Liver (tissue), 9 donors: ENCODE data around the gene AGPAT4. TPM values are rescaled to one million over a fixed set of nuclear protein-coding genes. Genes with fewer than 3 reads are reported as not detected.

Experiments used
- DNase-seq: peaks from one replicate; pipeline ENCODE4 v3.0.0-alpha.2; 2017; ENCODE audit warnings: low spot score
- H3K27ac ChIP-seq, 2 donors: one replicate each; pipeline ENCODE4 v1.7.0; 2013; ENCODE audit warnings: inconsistent platforms in 2 of 2, low read length in 2 of 2, control low read depth in 1 of 2, low read depth in 1 of 2, mild to moderate bottlenecking in 1 of 2
- H3K27me3 ChIP-seq, 4 donors: one replicate each; pipeline versions ENCODE4 v1.6.1 to v1.7.0; 2013; ENCODE audit warnings: low read length in 3 of 4, inconsistent platforms in 1 of 4, mild to moderate bottlenecking in 1 of 4, moderate library complexity in 1 of 4; ENCODE audit not compliant: control insufficient read depth in 4 of 4, insufficient read depth in 4 of 4
- H3K36me3 ChIP-seq, 4 donors: one replicate each; pipeline versions ENCODE4 v1.6.1 to v1.7.0; 2013; ENCODE audit warnings: low read length in 3 of 4, mild to moderate bottlenecking in 3 of 4, low read depth in 1 of 4, moderate library complexity in 1 of 4; ENCODE audit not compliant: control insufficient read depth in 4 of 4, insufficient read depth in 3 of 4
- H3K4me1 ChIP-seq, 4 donors: one replicate each; pipeline versions ENCODE4 v1.6.1 to v1.7.0; 2013; ENCODE audit warnings: low read length in 3 of 4, mild to moderate bottlenecking in 3 of 4, moderate library complexity in 1 of 4; ENCODE audit not compliant: control insufficient read depth in 4 of 4, insufficient read depth in 4 of 4
- H3K4me3 ChIP-seq, 3 donors: one replicate each; pipeline versions ENCODE4 v1.6.1 to v1.7.0; 2013; ENCODE audit warnings: low read length in 3 of 3, control low read depth in 1 of 3, low read depth in 1 of 3, mild to moderate bottlenecking in 1 of 3
- H3K9ac ChIP-seq, 2 donors: one replicate each; pipeline ENCODE4 v1.7.0; 2013; ENCODE audit warnings: low read length in 2 of 2, mild to moderate bottlenecking in 2 of 2, moderate library complexity in 2 of 2, control low read depth in 1 of 2, low read depth in 1 of 2
- H3K9me3 ChIP-seq, 4 donors: one replicate each; pipeline versions ENCODE4 v1.6.1 to v1.7.0; 2013; ENCODE audit warnings: low read length in 3 of 4; ENCODE audit not compliant: control insufficient read depth in 4 of 4
- ATF3 ChIP-seq: IDR thresholded peaks from 2 replicates; pipeline ENCODE4 v1.6.1; 2016; ENCODE audit warnings: antibody characterized with exemption
- CTCF ChIP-seq: fragments of 150-350 bp; IDR thresholded peaks from 2 replicates; pipeline ENCODE4 v1.5.1; 2017; ENCODE audit warnings: improper control_type of control experiment, low read depth, low read length; ENCODE audit not compliant: missing input control
- EGR1 ChIP-seq, 2 donors: IDR thresholded peaks; 2 replicates each; pipeline ENCODE4 v1.6.1; 2016 to 2018; ENCODE audit warnings: antibody characterized with exemption in 2 of 2, low read depth in 2 of 2
- FOXA1 ChIP-seq: IDR thresholded peaks from 2 replicates; pipeline ENCODE4 v1.6.1; 2016; ENCODE audit warnings: antibody characterized with exemption
- FOXA2 ChIP-seq: IDR thresholded peaks from 2 replicates; pipeline ENCODE4 v1.6.1; 2016; ENCODE audit warnings: antibody characterized with exemption
- GABPA ChIP-seq, 2 donors: IDR thresholded peaks in 1 of 2; conservative IDR thresholded peaks in 1 of 2; 2 replicates each; pipeline ENCODE4 v1.6.1; 2016; ENCODE audit warnings: antibody characterized with exemption in 2 of 2, mild to moderate bottlenecking in 1 of 2, moderate library complexity in 1 of 2
- HNF4A ChIP-seq, 2 donors: conservative IDR thresholded peaks; 2 replicates each; pipeline ENCODE4 v1.6.1; 2016; ENCODE audit warnings: antibody characterized with exemption in 2 of 2, mild to moderate bottlenecking in 2 of 2
- HNF4G ChIP-seq: IDR thresholded peaks from 2 replicates; pipeline ENCODE4 v1.6.1; 2016; ENCODE audit warnings: antibody characterized with exemption
- JUND ChIP-seq, 2 donors: IDR thresholded peaks; 2 replicates each; pipeline ENCODE4 v1.6.1; 2016; ENCODE audit warnings: antibody characterized with exemption in 2 of 2
- MAX ChIP-seq: IDR thresholded peaks from 2 replicates; pipeline ENCODE4 v1.6.1; 2016; ENCODE audit warnings: antibody characterized with exemption
- NR2F2 ChIP-seq: IDR thresholded peaks from 2 replicates; pipeline ENCODE4 v1.6.1; 2016; ENCODE audit warnings: antibody characterized with exemption
- REST ChIP-seq: IDR thresholded peaks from 2 replicates; pipeline ENCODE4 v1.6.1; 2016; ENCODE audit warnings: antibody characterized with exemption, mild to moderate bottlenecking
- RXRA ChIP-seq, 2 donors: IDR thresholded peaks; 2 replicates each; pipeline ENCODE4 v1.6.1; 2017 to 2018; ENCODE audit warnings: antibody characterized with exemption in 2 of 2, mild to moderate bottlenecking in 1 of 2
- SP1 ChIP-seq: IDR thresholded peaks from 2 replicates; pipeline ENCODE4 v1.6.1; 2018; ENCODE audit warnings: antibody characterized with exemption, mild to moderate bottlenecking
- TAF1 ChIP-seq: conservative IDR thresholded peaks from 2 replicates; pipeline ENCODE4 v1.6.1; 2016; ENCODE audit warnings: antibody characterized with exemption, mild to moderate bottlenecking
- YY1 ChIP-seq: IDR thresholded peaks from 2 replicates; pipeline ENCODE4 v1.6.1; 2016; ENCODE audit warnings: antibody characterized with exemption, mild to moderate bottlenecking
- WGBS: extraction: QIAGEN DNeasy Blood & Tissue Kit; methylation state at CpG from one replicate; pipeline ENCODE4 v1.1.7; 2013; 5-methylcytosine and 5-hydroxymethylcytosine counted together
- polyA plus RNA-seq, 2 donors: library from polyadenylated mRNA; stranded (reverse) in 1 of 2; unstranded in 1 of 2; fragments of 200-250 nt in 1 of 2; fragments of >200 nt in 1 of 2; fragmentation: Nextera tagmentation in 1 of 2; extraction: Ambion mirVana in 1 of 2; gene quantifications; one replicate each; pipeline versions ENCODE4 v1.2.1 to v1.2.3, GENCODE V29; 2013 to 2015
- total RNA-seq, 2 donors: library from RNA; depleted of rRNA; stranded (reverse); fragments of >200 nt; gene quantifications; one replicate each; pipeline ENCODE4 v1.2.3, GENCODE V29; 2014
- TF ChIP-seq, protein P1 (sequence below): IDR thresholded peaks from 2 replicates; pipeline ENCODE4 v1.6.1; 2016; ENCODE audit warnings: antibody characterized with exemption
- donor health status: healthy.
- donor health status: healthy.
- donor health status: healthy.
- donor health status: healthy.
- donor health status: healthy.

Gene AGPAT4
- total and polyA plus RNA-seq, 4 donors, result 0.44 to 17.5 (median 0.69) TPM

DNA sequence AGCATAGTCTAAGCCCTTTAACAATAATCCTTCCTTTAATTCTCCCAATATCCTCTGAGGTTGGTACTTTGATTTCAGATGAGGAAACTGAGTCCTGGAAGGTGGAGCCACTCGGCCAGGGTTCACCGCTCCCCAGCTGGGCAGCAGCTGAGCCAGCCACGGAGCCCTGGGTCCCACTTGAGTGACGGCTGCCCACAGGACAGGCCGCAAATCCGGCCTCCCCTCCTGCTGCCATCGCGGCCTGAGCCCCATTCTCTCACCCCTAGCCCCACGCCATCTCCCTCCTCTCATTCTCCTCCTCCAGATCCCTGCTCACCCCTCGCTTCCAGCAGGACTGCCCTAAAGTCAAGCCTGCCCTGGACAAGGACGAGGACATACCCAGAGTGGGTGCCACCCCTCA is 41.4 kb downstream of the AGPAT4 start:
- no peak overlapping the region for H3K4me3 ChIP-seq
- no peaks in the 10 kb centered on the region for H3K9me3 ChIP-seq
- no peaks in the 10 kb centered on the region for H3K27me3 ChIP-seq
- no peak for DNase-seq
- WGBS, result 94% methylated on average over 11 of the region's 11 CpGs
- H3K9ac ChIP-seq, result no peak overlapping the region
- TF ChIP-seq NR2F2, result no peak
- no peak for TF ChIP-seq REST
- no peak for TF ChIP-seq YY1
- TF ChIP-seq EGR1 (IDR thresholded peaks at IDR 0.05; ENCODE audit: low read depth in 2 of 2), result no peak
- no peak for TF ChIP-seq FOXA2
- TF ChIP-seq SP1, result no peak
- TF ChIP-seq HNF4A (conservative IDR thresholded peaks at IDR 0.05), result no peak
- no peak for TF ChIP-seq GABPA (IDR thresholded peaks at IDR 0.05 in 1 of 2, conservative IDR thresholded peaks at IDR 0.05 in 1 of 2)
- no peak for TF ChIP-seq CTCF
- TF ChIP-seq FOXA1, result no peak
- no peak for TF ChIP-seq ATF3
- no peak for TF ChIP-seq HNF4G
- TF ChIP-seq TAF1, result no peak
- TF ChIP-seq RXRA (IDR thresholded peaks at IDR 0.05), result no peak
- no peak for TF ChIP-seq MAX
- H3K36me3 ChIP-seq, result no peaks in the 10 kb centered on the region
- no peaks in the 10 kb centered on the region for H3K4me1 ChIP-seq
- H3K27ac ChIP-seq, result no peak overlapping the region

GRCh38 chr6:161232010-161232409 is 41.9 kb downstream of the AGPAT4 start:
- Histone ChIP-seq H3K4me1 (no peaks in the 10 kb centered on the region), H3K36me3 (no peaks in the 10 kb centered on the region), H3K27ac (no peak overlapping the region), H3K27me3 (no peaks in the 10 kb centered on the region), H3K4me3 (no peak overlapping the region), H3K9ac (no peak overlapping the region), H3K9me3 (no peaks in the 10 kb centered on the region)
- WGBS, result 91% methylated on average over 9 of the region's 9 CpGs
- no peak for DNase-seq
- TF ChIP-seq, protein P1, sequence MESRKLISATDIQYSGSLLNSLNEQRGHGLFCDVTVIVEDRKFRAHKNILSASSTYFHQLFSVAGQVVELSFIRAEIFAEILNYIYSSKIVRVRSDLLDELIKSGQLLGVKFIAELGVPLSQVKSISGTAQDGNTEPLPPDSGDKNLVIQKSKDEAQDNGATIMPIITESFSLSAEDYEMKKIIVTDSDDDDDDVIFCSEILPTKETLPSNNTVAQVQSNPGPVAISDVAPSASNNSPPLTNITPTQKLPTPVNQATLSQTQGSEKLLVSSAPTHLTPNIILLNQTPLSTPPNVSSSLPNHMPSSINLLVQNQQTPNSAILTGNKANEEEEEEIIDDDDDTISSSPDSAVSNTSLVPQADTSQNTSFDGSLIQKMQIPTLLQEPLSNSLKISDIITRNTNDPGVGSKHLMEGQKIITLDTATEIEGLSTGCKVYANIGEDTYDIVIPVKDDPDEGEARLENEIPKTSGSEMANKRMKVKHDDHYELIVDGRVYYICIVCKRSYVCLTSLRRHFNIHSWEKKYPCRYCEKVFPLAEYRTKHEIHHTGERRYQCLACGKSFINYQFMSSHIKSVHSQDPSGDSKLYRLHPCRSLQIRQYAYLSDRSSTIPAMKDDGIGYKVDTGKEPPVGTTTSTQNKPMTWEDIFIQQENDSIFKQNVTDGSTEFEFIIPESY, result no peak
- TF ChIP-seq HNF4A (conservative IDR thresholded peaks at IDR 0.05) (no peak), ATF3 (no peak), FOXA2 (no peak), HNF4G (no peak), FOXA1 (no peak), CTCF (no peak), JUND (IDR thresholded peaks at IDR 0.05) (no peak), YY1 (no peak), EGR1 (IDR thresholded peaks at IDR 0.05; ENCODE audit: low read depth in 2 of 2) (no peak)
